Stomach smooth muscle (tissue), 2 donors: ENCODE data around the gene MYEF2.

Experiments
- H3K27ac ChIP-seq: one replicate; pipeline ENCODE4 v1.7.0; 2013; ENCODE audit warnings: mild to moderate bottlenecking, low read length, inconsistent platforms
- H3K27me3 ChIP-seq, 2 donors: one replicate each; pipeline ENCODE4 v1.7.0; 2013; ENCODE audit warnings: low read length in 2 of 2; ENCODE audit not compliant: insufficient read depth in 2 of 2, control insufficient read depth in 1 of 2
- H3K36me3 ChIP-seq, 2 donors: one replicate each; pipeline ENCODE4 v1.7.0; 2013; ENCODE audit warnings: low read length in 2 of 2; ENCODE audit not compliant: control insufficient read depth in 2 of 2, insufficient read depth in 2 of 2
- H3K4me1 ChIP-seq: one replicate; pipeline ENCODE4 v1.7.0; 2013; ENCODE audit warnings: low read length; ENCODE audit not compliant: control insufficient read depth, insufficient read depth
- H3K4me3 ChIP-seq, 2 donors: one replicate each; pipeline ENCODE4 v1.7.0; 2013; ENCODE audit warnings: low read length in 2 of 2
- H3K9ac ChIP-seq, 2 donors: one replicate each; pipeline ENCODE4 v1.7.0; 2013; ENCODE audit warnings: low read length in 2 of 2, mild to moderate bottlenecking in 1 of 2
- H3K9me3 ChIP-seq, 2 donors: one replicate each; pipeline ENCODE4 v1.7.0; 2013; ENCODE audit warnings: low read length in 2 of 2; ENCODE audit not compliant: control insufficient read depth in 2 of 2
- donor health status: healthy.
- donor health status: Pancreatic carcinoma.

The MYEF2 gene

GRCh38 chr15:48177766-48178647 is at the start of gene MYEF2:
TSS of gene MYEF2 (minus strand) at chr15:48178295. CDS start at chr15:48178237, 58 bp downstream.
- Histone ChIP-seq H3K9ac (peak within 1 kb of the TSS; percentile 80 to 83), H3K27me3 (no peaks in the 10 kb centered on the region), H3K27ac (peak within 1 kb of the TSS; percentile 83), H3K36me3 (no peaks in the 10 kb centered on the region), H3K9me3 (no peaks in the 10 kb centered on the region), H3K4me3 (peak within 1 kb of the TSS; percentile 59 to 74), H3K4me1 (no peaks in the 10 kb centered on the region)

- Histone ChIP-seq H3K9me3 (no peaks in the 10 kb centered on the region), H3K27ac (no peak overlapping the region), H3K27me3 (no peaks in the 10 kb centered on the region), H3K36me3 (no peaks in the 10 kb centered on the region), H3K4me1 (no peaks in the 10 kb centered on the region), H3K9ac (no peak overlapping the region), H3K4me3 (peak overlapping the region in 1 of 2 donors; percentile 21)
Measured at GRCh38 chr15:48225771-48226170, 47.7 kb upstream of the MYEF2 start.

- no peak overlapping the region for H3K9ac ChIP-seq
- no peaks in the 10 kb centered on the region for H3K27me3 ChIP-seq
- no peak overlapping the region for H3K27ac ChIP-seq
- H3K4me1 ChIP-seq, result no peaks in the 10 kb centered on the region
- H3K9me3 ChIP-seq, result no peaks in the 10 kb centered on the region
- no peak overlapping the region for H3K4me3 ChIP-seq
- no peaks in the 10 kb centered on the region for H3K36me3 ChIP-seq
Measured at GRCh38 chr15:48222627-48223026, 44.5 kb upstream of the MYEF2 start.

- Histone ChIP-seq H3K36me3 (no peaks in the 10 kb centered on the region), H3K27me3 (no peaks in the 10 kb centered on the region), H3K4me1 (no peaks in the 10 kb centered on the region), H3K4me3 (no peak overlapping the region), H3K27ac (no peak overlapping the region), H3K9ac (no peak overlapping the region), H3K9me3 (no peaks in the 10 kb centered on the region)
Measured at GRCh38 chr15:48221885-48222284, 43.8 kb upstream of the MYEF2 start.

GRCh38 chr15:48221261-48221660 is 43.2 kb upstream of the MYEF2 start:
- Histone ChIP-seq H3K27me3 (no peaks in the 10 kb centered on the region), H3K9me3 (no peaks in the 10 kb centered on the region), H3K27ac (no peak overlapping the region), H3K9ac (no peak overlapping the region), H3K36me3 (no peaks in the 10 kb centered on the region), H3K4me3 (no peak overlapping the region), H3K4me1 (no peaks in the 10 kb centered on the region)

- H3K27me3 ChIP-seq, result no peaks in the 10 kb centered on the region
- no peaks in the 10 kb centered on the region for H3K36me3 ChIP-seq
- no peak within 1 kb of the TSS for H3K4me3 ChIP-seq
- no peak within 1 kb of the TSS for H3K9ac ChIP-seq
- no peak within 1 kb of the TSS for H3K27ac ChIP-seq
- H3K4me1 ChIP-seq, result no peaks in the 10 kb centered on the region
- H3K9me3 ChIP-seq, result no peaks in the 10 kb centered on the region
Measured at GRCh38 chr15:48205981-48206380, 27.9 kb upstream of the MYEF2 start, which contains the start of gene SLC12A1. TSS of gene SLC12A1 (plus strand) at chr15:48206302. CDS start at chr15:48207720, 1,418 bp downstream.

GRCh38 chr15:48202068-48202467 is 24.0 kb upstream of the MYEF2 start:
- H3K9ac ChIP-seq, result no peak overlapping the region
- H3K4me1 ChIP-seq, result no peaks in the 10 kb centered on the region
- no peaks in the 10 kb centered on the region for H3K36me3 ChIP-seq
- no peak overlapping the region for H3K27ac ChIP-seq
- H3K4me3 ChIP-seq, result no peak overlapping the region
- H3K27me3 ChIP-seq, result no peaks in the 10 kb centered on the region
- H3K9me3 ChIP-seq, result no peaks in the 10 kb centered on the region

GRCh38 chr15:48191574-48192225 is 13.6 kb upstream of the MYEF2 start, which contains the start of gene CTXN2:
TSS of gene CTXN2 (plus strand) at chr15:48191665. CDS start at chr15:48201301, 9,636 bp downstream.
- peak within 1 kb of the TSS; percentile 24 to 38 for H3K4me3 ChIP-seq
- no peak within 1 kb of the TSS for H3K9ac ChIP-seq
- peaks cover 5% of the 10 kb centered on the region for H3K4me1 ChIP-seq
- no peak within 1 kb of the TSS for H3K27ac ChIP-seq
- no peaks in the 10 kb centered on the region for H3K36me3 ChIP-seq
- peaks cover 5 to 14% of the 10 kb centered on the region in 2 donors for H3K27me3 ChIP-seq
- no peaks in the 10 kb centered on the region for H3K9me3 ChIP-seq

GRCh38 chr15:48190932-48191573 is 13.0 kb upstream of the MYEF2 start:
- Histone ChIP-seq H3K9ac (no peak overlapping the region), H3K36me3 (no peaks in the 10 kb centered on the region), H3K4me3 (peak overlapping the region; percentile 24 to 38), H3K27ac (no peak overlapping the region), H3K9me3 (no peaks in the 10 kb centered on the region), H3K27me3 (peaks cover 5 to 14% of the 10 kb centered on the region in 2 donors), H3K4me1 (peaks cover 5% of the 10 kb centered on the region)

GRCh38 chr15:48186271-48186670 is 8.2 kb upstream of the MYEF2 start:
- no peaks in the 10 kb centered on the region for H3K9me3 ChIP-seq
- peaks cover 4% of the 10 kb centered on the region for H3K4me1 ChIP-seq
- H3K27ac ChIP-seq, result no peak overlapping the region
- no peaks in the 10 kb centered on the region for H3K36me3 ChIP-seq
- H3K4me3 ChIP-seq, result no peak overlapping the region
- peaks cover 0 to 1% of the 10 kb centered on the region in 2 donors for H3K27me3 ChIP-seq
- no peak overlapping the region for H3K9ac ChIP-seq
